Left ventricle myocardium superior (tissue), 1 donor: ENCODE data around the gene NTM. TPM values are rescaled to one million over a fixed set of nuclear protein-coding genes. Genes with fewer than 3 reads are reported as not detected.

Source experiments
- ATAC-seq: fragments of 200-7000 bp; cut with Tn5 transposase; one replicate; pipeline ENCODE4 v1.9.1; 2020; ENCODE audit warnings: mild to moderate bottlenecking, moderate library complexity
- DNase-seq: peaks from one replicate; pipeline ENCODE4 v3.0.0-alpha.2; 2020
- intact Hi-C: fragments of 100-400 bp; cut with micrococcal nuclease; formaldehyde crosslinking; loops from one replicate; pipeline ENCODE4 v1.11.0; 2022
- total RNA-seq: library from RNA; stranded (reverse); fragmentation: NEBNext Ultra II Directional; extraction: Animal tissue kit (Norgen Biotek cat#: 25700); gene quantifications from one replicate; pipeline ENCODE4 v1.2.1, GENCODE V29; 2021
- donor health status: DM: no; HTN: yes; CAD: no; lungs with severe emphysema.

Gene NTM
- total RNA-seq, 1 donor from 2014 or later: 3.3 TPM

DNA sequence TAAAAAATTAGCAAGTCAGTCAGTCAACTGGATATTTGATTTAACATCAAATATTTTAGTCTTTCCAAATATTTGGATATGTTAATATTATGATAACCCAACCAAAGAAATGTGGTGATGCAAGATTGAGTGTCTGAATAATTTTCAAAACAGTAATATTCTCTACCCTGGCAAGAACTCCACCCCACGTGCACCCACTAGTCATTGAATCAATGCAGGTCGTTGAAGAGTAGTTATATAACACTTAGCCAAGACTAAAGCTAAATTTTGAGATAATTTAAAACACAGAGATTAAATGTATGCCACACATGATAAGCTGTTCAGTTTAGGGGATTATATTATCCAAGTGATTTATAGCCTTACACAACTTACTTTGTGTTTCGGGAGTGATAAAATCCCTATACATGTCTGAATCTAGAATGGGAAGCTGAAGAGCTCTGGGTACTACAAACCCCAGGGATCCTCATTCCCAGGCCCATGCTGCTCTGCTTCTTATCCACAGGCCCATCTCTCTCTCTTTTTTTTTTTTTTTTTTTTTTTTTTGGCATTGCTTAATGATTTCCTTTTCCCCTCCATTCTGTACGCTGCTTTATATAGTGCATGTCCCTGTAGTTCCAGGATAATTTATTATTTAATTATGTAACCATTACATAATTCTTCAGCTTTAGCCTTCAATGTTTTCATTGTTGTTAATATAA lies 392.9 kb downstream of the NTM start:
- no peak for DNase-seq
- ATAC-seq: no peak
- intact Hi-C loops: no loop called here

DNA sequence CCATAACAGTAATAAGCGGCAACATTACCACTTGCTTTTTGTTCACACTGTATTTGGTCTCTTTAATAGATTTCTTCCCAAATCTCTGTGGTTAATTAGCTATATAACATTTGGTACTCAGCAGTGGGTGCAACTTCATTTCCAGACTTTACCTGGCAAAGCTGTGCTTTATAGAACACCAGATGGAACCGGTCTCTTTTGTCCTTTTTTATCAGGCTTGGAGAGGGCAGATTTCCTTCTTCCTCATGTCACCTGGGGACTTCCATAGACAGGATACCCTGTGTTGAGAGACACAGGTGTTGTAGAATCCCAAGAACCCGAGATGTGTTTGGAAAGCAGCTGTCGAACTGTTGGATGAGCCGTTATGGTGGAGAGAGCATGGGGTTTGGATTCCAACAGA lies 393.7 kb downstream of the NTM start:
- no peak for DNase-seq
- no peak for ATAC-seq
- intact Hi-C loops: no loop called here

DNA sequence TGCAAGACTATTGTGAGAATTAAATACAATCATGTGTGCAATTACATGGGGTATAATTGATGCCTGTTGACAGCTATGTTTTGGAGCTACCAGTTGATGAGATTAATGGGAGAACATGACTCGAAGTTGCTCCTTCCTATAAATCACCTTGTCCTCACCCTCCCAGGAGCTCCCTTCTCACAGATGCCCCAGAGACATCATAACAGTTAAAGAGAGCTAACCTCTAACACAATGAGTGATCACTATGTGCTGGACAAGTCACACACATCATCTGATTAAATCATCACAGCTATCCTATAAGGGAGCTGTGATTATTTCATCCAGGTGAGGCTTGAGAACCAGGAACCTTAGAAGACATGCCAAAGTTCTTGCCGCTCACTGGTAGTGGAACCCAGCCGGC lies 394.2 kb downstream of the NTM start:
- ATAC-seq: no peak
- DNase-seq: no peak
- intact Hi-C loops: no loop called here

DNA sequence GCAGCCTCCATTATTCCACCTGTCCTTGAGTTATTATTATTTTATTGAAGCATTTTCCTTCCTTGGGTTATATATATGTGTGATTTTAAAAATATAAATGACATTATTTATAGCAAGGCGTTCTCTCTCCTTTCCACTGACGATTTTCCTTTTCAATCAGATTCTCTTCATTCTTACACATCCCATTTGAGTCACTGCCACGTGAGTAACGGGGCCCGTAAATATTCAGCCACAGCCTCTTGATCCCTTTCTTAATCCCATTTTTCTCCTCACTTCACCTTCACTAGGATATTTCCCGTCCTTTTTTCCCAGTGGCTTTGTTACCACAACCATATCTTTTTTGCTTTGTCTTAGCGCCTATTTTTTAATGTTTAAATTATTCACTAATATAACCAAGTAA lies 396.2 kb downstream of the NTM start:
- DNase-seq (no peak), ATAC-seq (no peak)
- intact Hi-C loops: no loop called here

DNA sequence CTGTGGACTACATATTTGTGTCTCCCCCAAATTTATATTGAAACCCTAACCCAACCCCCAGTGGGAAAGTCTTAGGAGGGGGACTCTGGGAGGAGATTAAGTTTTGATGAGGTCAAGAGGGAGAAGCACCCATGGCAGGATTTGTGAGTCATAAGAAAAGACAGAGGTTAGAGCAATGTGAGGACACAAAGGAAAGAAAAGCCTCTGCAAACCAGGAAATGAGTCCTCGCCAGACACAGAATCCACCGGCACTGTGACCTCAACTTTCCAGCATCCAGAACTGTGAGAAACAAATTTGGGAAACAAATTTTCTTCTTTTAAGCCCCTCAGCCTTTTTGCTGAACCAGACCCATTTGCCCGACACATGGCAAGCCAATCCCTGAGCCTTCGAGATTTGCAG lies 397.0 kb downstream of the NTM start:
- DNase-seq (no peak), ATAC-seq (no peak)
- intact Hi-C loops: no loop called here

DNA sequence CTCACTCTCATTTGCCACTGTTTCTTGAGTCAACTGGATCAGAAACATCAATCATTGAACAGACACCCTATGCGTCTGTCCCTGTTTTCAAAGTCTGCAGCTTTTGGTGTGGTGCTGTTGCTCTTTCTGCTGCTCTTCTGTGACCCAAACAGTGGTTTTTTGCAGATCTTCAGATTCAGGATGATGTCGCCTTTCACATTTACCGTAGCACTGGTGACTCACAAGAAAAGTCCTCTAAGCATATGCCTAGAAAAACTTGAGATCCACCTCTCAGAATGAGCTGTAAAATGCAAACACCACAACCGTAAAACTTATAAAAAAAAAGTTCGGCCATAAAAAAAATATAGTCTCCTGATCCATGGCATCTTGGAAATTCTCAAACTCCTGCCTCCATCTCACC lies 400.4 kb downstream of the NTM start:
- intact Hi-C loops: no loop called here
- ATAC-seq (no peak), DNase-seq (no peak)

DNA sequence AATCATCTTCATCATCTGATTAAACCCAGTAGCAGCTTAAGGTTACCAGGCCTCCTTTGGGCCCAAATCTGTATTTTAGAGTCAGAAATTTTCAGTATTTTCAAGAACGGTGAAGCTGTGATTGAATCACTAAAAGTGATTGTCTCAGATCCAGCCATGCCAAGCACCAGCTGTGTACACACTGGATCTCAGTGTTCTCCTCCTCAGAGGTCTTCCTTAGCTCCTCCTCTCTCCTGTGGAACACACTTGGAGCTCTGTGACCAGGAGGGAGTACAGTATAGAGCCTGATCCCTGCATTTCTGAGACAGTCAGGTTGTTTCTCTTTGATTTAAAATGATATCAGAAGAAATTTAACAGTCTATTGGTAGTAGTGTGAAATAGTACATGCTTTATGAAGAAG lies 401.1 kb downstream of the NTM start:
- ATAC-seq: no peak
- intact Hi-C loops: no loop called here
- DNase-seq: no peak

DNA sequence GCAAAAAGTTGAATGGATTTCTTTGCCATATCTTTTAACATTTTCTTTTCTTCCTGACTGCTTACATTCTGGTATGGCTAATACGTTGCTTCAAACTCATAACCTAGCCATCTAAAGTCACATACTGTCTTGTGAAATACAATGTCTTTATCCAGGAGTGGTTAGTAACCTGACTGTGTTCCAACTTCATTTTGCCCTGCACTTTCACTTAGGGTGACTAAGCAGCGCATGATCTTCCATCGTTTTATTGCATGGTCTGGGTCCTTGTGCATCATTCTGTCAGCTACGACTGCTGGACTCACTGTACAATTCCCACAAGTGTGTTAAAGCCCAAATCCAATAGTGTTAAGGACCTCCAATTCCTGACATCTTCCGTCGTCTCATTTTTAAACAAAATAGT lies 403.2 kb downstream of the NTM start:
- DNase-seq (no peak), ATAC-seq (no peak)
- intact Hi-C loops: no loop called here

DNA sequence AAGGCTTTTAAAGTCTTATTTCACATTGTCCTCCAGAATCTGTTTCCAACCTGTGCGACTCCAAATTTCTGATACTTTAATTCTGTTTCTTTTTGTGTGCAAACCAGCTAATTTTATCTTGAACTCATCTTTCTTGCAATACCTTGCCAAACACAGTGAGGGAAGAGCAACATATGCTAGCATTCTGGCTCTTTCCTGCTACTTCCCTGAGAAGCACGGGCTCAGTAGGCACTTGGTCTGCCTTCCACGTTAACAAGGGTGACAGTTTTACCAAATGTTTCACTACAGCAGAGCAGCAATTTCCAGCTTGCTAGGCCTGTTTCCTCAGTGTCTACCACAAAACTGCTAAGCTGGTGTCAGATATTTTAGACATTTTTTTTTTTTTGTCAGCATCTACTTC lies 405.8 kb downstream of the NTM start:
- DNase-seq (no peak), ATAC-seq (no peak)
- intact Hi-C loops: no loop called here

DNA sequence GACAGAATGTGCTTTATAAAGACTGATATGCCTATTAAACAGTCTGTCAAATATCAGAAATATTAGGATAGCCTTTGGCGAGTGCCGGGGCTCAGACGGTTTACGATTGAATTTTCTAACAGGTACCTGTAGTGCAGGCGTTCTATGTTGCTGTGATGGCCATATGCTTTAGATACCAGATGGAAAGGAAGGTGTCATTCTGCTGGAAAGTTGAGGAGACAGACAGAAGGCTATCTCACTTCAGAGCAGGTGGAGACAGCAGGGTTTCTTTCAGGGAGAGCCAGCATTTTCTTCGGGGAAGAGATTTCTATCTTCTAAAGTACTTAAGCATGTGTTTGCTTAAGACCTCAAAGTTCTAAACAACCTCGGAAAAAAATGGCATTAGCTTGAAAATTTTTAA lies 415.4 kb downstream of the NTM start:
- DNase-seq (no peak), ATAC-seq (no peak)
- intact Hi-C loops: no loop called here

DNA sequence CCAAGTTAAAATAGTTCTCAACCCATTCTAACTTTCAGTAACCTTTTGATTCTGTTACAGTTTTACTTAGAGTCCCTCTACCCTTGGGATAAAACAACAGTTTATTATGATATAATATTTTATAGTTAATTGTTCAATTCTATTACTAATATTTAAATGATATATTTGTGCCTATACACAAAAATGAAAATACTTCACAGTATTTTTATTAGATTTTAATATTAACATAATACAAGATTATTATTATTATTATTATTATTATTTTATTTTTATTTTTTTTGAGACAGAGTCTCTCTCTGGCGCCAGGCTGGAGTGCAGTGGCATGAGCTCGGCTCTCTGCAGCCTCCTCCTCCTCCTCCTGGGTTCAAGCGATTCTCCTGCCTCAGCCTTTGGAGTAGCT lies 416.7 kb downstream of the NTM start:
- intact Hi-C loops: no loop called here
- ATAC-seq (no peak), DNase-seq (no peak)

DNA sequence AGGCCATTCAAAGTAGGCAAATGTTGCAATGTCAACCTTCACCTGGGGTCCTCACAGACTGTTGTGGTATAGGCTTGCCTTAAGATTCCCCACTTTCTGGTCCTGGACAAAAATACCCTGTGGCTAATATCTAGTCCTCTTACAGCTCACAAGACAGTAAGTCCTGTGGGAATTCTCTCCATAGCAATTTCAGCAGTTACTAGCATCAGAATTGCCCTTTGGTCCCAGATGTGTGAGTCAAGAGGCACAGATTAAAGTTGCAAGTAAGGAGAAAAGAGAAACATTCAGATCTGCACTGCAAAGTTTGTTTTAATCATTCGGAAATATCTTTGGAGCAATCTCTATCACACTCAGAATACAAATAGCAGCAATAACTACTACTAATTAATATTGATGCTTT lies 420.2 kb downstream of the NTM start:
- no peak for DNase-seq
- intact Hi-C loops: no loop called here
- ATAC-seq: no peak

DNA sequence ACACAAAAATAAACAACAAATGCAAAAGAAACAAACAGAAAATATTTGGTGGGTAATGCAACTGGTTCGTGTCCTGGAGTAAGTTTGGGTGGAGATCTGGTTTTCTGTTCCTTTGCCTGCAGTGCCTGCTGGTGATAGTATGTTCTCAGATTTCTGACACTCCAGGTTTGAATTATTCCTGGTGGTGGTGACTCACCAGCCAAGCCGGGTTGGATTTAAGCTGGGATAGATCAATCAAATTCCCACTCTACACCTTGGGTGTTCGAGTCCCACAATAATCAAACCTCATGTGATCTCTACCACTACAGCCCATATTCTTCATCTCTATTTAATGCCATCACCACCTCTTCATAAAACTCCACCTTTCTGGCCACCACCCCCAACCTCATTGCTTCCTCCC lies 421.8 kb downstream of the NTM start:
- no peak for ATAC-seq
- intact Hi-C loops: no loop called here

DNA sequence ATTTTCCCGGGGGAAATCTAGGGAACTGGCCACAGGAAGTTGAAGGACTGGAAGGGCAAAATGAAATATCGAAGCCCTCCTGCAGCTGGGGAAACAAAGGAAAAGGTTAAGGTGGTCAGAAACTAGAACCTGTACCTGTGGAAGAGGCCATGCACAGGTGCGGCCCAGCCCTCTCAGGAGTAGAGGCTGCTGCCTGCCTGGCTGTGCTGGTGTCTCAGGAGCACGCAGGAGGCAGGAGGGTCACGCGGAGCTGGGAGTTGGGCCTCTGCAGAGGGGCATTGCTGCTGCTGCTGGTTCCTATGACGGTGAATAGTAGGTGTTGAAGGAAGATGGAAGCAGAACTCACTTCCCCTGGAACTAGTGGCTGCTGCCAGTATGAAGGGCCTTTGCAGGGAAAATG lies 425.7 kb downstream of the NTM start:
- ATAC-seq: no peak
- no peak for DNase-seq
- intact Hi-C loops: no loop called here

More for the DNA sequence above, 421.8 kb downstream of the NTM start:
- DNase-seq: no peak

DNA sequence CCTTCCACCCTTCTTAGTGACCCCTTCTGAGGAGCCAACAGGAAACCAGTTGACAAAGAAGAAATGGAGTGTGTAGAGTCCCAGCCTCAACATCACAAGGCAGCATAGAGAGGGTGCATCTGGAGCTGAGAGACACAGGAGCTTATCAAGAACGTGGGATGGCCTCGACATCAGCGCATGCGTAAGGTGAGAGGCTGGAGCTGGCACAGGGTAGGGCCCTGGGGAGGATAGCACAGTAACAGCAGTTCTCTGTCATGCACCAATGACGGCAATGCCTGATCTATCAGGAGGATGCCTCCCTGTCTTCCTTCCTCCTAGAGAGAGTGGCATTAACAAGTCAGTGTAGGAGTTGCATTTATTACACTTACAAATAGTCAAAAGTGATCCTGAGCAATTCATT lies 426.1 kb downstream of the NTM start:
- intact Hi-C loops: no loop called here
- ATAC-seq (no peak), DNase-seq (no peak)

DNA sequence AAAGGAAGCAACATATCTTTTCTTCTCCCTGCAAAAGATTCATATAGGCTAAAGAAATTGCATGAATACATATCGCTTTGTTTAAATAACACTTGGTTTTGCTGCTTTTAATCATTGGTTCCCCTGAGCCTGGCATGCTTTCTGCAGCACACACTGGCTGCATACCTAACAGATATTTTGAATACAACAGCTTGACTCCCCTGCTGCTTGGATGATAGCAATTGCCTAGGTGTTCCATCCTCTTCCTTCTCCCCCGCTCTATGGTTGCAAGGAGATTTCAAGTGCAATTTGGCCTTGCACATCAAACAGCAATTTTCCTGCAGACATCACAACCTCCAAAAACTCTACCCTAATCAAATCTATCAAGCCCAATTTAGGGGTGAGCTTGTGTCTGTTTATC lies 430.0 kb downstream of the NTM start:
- intact Hi-C loops: no loop called here
- ATAC-seq: no peak
- no peak for DNase-seq

DNA sequence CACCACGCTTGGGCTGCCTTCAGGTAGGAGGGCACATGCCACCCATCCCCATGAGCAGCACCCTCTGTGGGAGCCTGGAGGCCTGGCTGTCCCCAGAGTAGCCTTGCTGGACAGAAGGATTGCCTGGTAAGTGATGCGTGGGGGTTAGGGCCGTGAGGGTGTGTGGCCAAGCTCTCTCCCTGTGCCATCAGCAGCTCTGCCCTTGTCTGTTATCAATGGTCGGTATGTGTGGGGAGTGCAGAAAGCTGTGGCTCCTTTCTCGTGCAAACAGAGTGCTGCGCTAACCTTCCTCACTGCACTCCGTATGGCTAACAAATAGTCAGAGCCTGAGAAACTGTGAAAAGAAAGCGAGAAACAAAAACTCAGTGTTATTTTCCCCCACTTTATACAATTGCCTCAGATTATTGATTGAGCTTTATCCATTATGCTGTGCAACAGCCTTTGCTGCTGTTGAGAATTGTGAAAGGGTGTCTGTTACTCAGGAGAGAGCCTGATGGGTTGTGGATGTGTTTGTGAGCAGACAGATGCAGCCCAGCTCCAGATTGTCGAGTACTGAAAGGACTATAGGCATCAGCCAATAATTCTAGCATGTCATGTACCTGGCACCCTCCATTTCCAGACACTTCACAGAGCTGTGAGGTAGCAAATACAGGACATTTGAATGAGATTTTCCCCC lies 432.2 kb downstream of the NTM start:
- ATAC-seq: no peak
- intact Hi-C loops: no loop called here

DNA sequence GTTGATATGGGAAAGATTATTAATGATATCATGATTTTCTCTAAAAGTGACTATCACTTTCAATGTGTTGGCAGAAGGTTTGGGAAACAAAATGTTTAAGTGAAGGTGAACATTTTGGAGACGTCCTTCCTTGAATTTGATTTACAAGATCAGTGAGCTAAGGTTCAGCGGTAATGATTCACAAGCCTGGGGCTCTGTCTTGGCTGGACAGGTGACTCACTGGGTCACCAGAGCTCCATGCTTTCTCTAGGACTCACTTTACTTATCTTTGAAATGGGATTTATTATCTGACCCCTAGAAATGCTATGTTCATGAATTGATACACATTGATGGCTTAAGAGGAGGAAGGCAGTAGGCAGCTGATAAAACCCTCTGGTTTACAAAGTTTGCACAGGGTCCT lies 437.5 kb downstream of the NTM start:
- no peak for ATAC-seq

More for the DNA sequence above, 432.2 kb downstream of the NTM start:
- DNase-seq: no peak

DNA sequence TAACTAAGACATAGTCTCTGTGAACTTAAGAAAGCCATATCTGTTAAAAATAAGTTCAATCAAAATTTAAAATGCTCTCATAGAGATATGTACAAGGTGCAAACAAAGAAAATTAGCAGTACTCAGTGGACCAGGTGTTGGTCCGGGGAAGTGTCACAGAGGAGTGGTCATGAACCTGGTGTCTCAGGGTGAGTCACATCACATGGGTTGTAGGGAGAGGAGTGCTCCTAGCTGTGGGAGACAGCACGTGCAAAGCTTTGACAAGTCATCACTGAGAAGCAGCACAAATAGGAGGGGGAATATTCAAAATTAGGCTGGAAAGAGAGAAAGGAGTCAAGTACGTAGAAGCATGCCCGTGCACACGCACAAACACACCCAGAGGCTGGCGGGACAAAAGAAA lies 438.1 kb downstream of the NTM start:
- ATAC-seq: no peak
- no peak for DNase-seq
- intact Hi-C loops: no loop called here

More for the DNA sequence above, 437.5 kb downstream of the NTM start:
- intact Hi-C loops: no loop called here
- no peak for DNase-seq

DNA sequence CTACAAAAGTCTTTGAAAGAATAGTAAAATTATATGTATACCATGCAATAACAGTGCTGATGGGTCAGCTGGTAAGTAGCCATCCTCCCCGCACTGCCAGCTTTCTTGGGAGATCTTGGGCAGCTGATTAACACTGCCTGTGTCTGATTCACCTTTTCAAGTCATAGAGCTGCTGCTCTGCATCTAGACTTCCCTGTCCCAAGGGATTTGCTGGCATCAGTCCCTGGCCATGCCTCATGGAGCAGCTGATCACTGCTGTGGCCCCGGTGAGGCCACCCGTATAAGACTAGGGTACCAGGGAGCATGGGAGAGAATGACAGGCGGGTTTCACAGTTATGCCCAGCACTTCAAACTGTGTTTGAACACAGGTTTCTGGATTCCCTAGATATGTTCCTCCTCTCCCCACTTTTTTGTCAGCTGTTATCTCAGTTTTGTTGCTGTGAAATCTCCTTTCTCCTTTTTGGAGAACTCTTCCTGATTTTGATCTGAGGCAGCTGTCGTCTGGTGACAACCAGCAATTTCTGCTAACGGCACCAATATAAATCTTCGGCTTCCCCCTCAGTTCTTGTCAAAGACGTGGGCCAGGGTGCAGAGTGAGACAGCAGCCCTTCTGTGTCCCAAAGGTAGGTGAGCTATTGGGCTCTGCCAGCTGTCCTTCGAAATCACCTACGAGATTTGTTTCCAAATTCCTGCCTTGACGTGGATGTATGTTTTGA lies 438.9 kb downstream of the NTM start:
- ATAC-seq: no peak
- intact Hi-C loops: no loop called here
- no peak for DNase-seq

DNA sequence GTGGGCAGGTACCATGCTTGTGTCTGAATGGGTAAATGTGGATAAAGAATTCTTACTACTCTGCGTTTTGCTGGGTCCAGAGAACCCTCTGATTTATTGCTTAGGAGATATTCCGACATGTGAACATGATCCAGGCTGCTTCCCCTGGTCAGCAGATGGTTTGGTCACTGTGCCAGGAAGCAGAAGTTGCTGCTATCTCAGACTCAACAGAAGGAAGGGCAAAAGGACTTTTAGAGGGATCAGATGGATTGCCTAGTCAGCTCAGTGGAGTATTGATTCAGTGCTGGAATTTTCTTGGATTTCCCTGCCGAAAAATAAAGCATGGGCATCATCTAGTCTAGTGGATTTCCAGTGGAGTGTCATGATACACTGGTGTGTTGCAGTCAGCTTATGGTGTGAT lies 440.1 kb downstream of the NTM start:
- ATAC-seq (no peak), DNase-seq (no peak)
- intact Hi-C loops: no loop called here
